HG03378 (cell line): ENCODE results near the gene FRMPD4.

Experiments used
- ATAC-seq: cut with Tn5 transposase; IDR thresholded peaks from one replicate; pipeline ENCODE4 v1.9.1; 2021; ENCODE audit warnings: mild to moderate bottlenecking, moderate library complexity; ENCODE audit not compliant: unreplicated experiment

The FRMPD4 gene

DNA sequence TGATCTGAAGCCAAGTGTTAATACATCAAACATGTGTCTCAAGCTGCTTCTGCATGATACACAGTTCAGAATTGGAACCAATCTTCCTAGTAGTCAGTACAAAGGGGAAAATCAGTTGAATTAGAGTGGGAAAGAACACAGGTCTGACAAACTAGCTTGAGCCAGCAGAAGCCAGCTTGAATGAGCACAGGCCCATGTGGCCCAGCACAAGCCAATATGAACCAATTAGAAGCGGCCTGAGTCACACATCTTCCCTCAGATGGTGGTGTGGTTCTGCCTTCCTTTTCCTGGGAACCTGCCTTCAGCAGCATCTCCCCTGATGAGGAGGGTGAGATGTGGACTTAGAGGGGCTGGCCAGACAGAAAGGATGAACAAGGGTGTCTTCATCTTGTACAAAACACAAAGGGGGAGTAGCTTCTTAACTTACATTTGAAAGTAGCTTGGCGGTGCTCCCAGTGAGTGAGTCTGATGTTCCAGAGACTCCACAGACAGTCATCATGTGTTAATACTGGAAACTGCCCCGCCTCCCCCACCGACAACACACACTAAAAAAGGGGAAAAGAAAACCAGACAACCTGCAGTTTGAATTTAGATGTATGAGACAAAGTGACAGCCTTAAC lies 72.0 kb downstream of the FRMPD4 start:
- ATAC-seq, result no peak

- ATAC-seq, result no peak
These were observed 72.7 kb downstream of the FRMPD4 start for GRCh38 chrX:12210971-12211370.

DNA sequence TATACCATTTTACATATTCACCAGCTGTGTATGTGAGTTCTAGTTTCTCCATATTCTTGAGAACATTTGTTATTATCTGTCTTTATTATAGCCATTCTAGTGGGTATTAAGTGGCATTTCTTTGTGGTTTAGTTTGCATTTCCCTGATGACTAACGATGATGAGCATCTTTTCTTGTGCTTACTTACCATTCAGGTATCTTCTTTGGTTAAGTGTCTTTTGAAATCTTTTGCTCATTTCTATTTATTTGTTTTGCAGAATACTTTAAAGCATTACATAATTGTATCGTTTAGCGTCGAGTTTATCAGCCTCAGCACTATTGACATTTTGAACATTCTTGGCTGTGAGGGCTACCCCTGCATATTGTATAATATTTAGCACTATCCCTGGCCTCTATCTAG lies 85.4 kb downstream of the FRMPD4 start:
- ATAC-seq, result no peak

DNA sequence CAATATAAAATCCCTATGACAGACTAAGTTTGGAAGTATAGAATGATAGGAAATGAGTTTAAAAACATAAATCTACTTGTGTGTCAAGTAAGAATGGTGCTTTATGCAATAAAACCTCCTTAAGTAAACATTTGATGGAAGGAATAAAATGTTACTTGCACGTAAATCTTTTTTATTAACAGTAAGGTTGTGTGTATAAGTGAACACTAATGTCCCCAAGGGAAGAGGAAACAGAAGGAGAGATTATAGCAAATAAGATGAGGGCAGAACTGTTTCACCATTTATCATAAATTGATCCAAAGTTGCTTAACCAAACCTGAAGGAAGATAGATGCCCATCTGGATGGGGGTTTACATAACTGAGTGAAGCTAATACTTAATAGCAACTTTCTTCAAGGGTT lies 86.8 kb downstream of the FRMPD4 start:
- no peak for ATAC-seq

DNA sequence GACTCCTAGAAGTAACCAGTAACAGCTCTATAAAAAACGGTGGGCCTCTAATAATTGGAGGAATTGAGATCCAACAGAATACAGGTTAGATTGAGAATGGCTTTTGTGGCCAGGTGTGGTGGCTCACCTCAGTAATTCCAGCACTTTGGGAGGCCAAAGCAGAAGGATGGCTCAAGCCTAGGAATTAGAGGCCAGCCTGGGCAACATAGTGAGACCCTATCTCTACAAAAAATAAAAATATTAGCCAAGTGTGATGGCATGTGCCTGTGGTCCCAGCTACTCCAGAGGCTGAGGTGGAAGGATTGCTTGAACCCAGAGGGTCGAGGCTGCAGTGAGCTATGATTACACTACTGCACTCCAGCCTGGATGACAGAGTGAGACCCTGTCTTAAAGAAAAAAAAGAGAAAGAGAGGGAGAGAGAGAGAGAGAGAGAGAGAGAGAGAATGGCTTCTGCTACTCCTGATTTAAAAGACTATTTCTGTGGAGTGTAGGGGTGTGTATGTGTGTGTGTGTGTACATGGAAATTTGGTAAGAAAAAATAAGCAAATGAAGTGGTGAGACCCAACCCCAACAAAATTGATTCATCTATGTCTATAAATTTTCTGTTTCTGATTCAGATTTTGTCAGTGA lies 89.3 kb downstream of the FRMPD4 start:
- ATAC-seq, result no peak

- no peak for ATAC-seq
These were observed 90.6 kb downstream of the FRMPD4 start for GRCh38 chrX:12228862-12229261.

DNA sequence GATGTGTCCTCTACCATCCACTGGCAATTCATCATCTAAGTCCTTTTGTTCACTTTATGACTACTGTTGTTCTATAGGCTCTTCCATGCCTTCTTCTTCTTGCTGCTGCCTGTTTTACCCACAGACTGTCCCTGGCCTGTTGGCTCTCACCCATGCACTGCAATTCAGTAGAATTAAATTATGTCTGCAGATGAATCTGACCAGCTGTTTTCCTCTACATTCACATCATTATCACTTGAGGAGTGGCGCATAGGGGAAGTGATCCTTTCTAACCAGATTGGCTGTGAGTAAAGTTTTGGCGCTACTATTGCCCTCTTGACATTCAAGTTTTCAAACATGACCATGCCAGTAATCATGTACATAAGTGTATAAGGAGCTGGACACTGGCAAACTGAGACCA lies 91.7 kb downstream of the FRMPD4 start:
- no peak for ATAC-seq

GRCh38 chrX:12234534-12235329 lies 96.5 kb downstream of the FRMPD4 start:
- ATAC-seq, result no peak

GRCh38 chrX:12236156-12236555 lies 97.9 kb downstream of the FRMPD4 start:
- ATAC-seq, result no peak

GRCh38 chrX:12237131-12237530 lies 98.9 kb downstream of the FRMPD4 start:
- ATAC-seq, result no peak

- ATAC-seq, result no peak
These were observed 99.5 kb downstream of the FRMPD4 start for GRCh38 chrX:12237771-12238170.

DNA sequence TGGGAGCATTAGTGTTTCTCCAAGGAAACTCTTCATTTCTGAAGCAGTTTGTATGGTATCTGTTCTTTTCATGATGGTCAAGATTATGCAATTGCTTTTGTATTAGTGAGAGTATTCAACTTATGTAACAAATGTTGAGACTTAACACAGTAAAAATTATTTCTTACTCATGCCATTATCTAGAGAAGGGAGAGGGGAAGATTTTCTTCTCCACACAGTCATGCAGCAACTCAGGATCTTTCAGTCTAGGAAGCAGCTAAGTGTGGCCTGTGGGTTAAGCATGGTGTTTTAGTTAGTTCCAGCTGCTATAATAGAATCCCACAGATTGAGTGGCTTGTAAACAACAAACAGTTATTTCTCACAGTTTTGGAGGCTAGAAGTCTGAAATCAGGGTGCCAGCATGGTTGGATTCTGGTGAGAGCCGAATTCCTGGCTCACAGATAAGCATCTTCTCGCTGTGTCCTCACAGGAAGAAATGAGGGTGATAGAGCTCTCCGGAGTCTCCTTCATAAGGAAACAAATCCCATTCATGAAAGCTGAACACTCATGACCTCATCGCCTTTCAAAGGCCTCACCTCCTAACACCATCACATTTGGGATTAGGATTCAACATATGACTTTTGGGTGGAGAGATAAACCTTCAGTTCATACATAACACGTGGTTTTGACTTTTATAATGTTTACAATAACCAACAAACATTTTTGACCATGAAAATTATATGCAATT lies 101.2 kb downstream of the FRMPD4 start:
- no peak for ATAC-seq

- ATAC-seq, result no peak
These were observed 102.2 kb downstream of the FRMPD4 start for GRCh38 chrX:12240491-12240890.

DNA sequence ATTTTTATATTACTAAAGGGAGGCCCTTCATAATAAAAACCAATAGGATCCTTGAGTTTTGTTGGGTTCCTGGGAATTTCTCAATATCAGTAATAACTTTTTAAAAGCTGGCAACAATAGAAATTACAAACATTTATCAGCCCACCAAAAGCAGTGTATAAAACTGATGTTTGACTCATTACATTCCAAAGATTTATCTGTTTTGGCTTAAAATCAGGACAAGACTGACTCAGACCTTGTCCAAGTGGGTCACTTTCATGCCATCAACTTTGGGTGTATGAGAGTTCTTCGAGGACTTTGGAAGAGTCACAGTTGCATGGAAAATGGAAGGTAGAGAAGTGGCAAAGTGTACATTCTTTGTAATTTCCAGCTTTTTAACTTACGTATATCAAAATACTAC lies 102.8 kb downstream of the FRMPD4 start:
- ATAC-seq, result no peak

GRCh38 chrX:12245650-12246645 lies 107.7 kb downstream of the FRMPD4 start:
- no peak for ATAC-seq

DNA sequence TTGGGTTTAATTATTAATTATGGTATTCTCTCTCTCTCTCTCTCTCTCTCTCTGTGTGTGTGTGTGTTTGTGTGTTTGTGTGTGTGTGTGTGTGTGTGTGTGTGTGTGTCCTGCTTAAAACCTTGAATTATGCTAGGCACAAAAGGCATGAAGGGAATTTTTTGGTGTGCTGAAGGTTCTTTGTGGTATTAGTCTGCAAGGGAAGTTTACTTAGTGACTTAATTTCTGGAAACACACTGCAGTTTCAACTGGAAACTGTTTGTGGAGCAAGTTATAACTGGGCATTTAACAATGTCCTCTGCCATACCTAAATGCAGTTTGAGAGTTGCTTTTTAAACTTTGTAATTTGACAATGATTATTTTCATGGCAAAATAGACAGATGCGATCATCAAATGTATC lies 111.7 kb downstream of the FRMPD4 start:
- ATAC-seq, result no peak

- no peak for ATAC-seq
These were observed 124.9 kb downstream of the FRMPD4 start for GRCh38 chrX:12263211-12263610.

DNA sequence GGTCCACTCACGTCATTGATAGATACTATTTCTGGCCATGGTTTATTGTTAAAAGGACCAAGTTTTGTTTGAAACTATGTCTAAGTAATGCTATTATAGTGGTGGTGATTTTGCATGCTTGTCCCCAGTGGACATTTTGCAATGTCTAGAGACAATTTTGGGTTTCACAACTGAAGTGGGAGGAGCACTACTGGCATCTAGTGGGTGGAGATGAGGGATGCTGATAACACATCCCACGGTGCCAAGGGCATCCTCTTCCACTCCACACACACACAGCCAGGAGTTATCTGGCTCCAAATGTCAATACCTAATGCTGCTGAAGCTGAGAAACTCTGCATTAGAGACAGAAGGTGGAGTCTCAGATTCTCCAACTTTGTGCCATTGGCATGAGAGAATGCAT lies 131.2 kb downstream of the FRMPD4 start:
- no peak for ATAC-seq

GRCh38 chrX:12278151-12278550 lies 139.9 kb downstream of the FRMPD4 start:
- ATAC-seq, result no peak

GRCh38 chrX:12282991-12283390 lies 144.7 kb downstream of the FRMPD4 start:
- ATAC-seq, result no peak
